ENCODE results near the gene ARHGAP9. TPM values are rescaled to one million over a fixed set of nuclear protein-coding genes. Genes with fewer than 3 reads are reported as not detected.

The ARHGAP9 gene
- total and polyA plus RNA-seq, 2 donors (not counting 1 experiment from before 2014, with no cell fraction given) = under 0.01 to 0.08 TPM

- no peak for DNase-seq (ENCODE audit: low read depth in 2 of 2)
- H3K9me3 ChIP-seq (ENCODE audit: control insufficient read depth, insufficient read depth, low read depth, low read length) = no peaks in the 10 kb centered on the region
- TF ChIP-seq EZH2 (IDR thresholded peaks at IDR 0.05; ENCODE audit: low read length, missing control alignments) = no peak
- no peak for TF ChIP-seq CTCF (conservative IDR thresholded peaks at IDR 0.05 in 1 of 2, IDR thresholded peaks at IDR 0.05 in 1 of 2; ENCODE audit: low read depth in 1 of 2, low read length in 2 of 2)
- H3K27me3 ChIP-seq (ENCODE audit: control insufficient read depth, insufficient read depth, low read length) = peaks cover 63% of the 10 kb centered on the region
- no peak overlapping the region for H2AFZ ChIP-seq (ENCODE audit: low read length)
- H4K20me1 ChIP-seq (ENCODE audit: control insufficient read depth, extremely low read depth, insufficient read depth, low read length) = no peaks in the 10 kb centered on the region
- no peaks in the 10 kb centered on the region for H3K79me2 ChIP-seq (ENCODE audit: control insufficient read depth, insufficient read depth, low read length)
- H3K4me1 ChIP-seq (ENCODE audit: control insufficient read depth, extremely low read depth, insufficient read depth, low read length) = no peaks in the 10 kb centered on the region
- H3K36me3 ChIP-seq (ENCODE audit: control insufficient read depth, insufficient read depth, low read length) = no peaks in the 10 kb centered on the region
- peak overlapping the region in 1 of 4 experiments; percentile 33 for H3K4me3 ChIP-seq (replicated peaks in 1 of 4; ENCODE audit: control extremely low read depth in 1 of 4, insufficient read depth in 1 of 4, low read depth in 3 of 4, low read length in 4 of 4)
- H3K9ac ChIP-seq (ENCODE audit: insufficient read depth, low read length) = no peak overlapping the region
- H3K27ac ChIP-seq (ENCODE audit: insufficient read depth, low read length) = no peak overlapping the region
- H3K4me2 ChIP-seq (ENCODE audit: extremely low read depth, insufficient read depth, low read length) = peak overlapping the region; percentile 79
These were observed 3.3 kb downstream of the ARHGAP9 start for GRCh38 chr12:57476162-57476992.

GRCh38 chr12:57475271-57476161 is 4.2 kb downstream of the ARHGAP9 start:
- H3K27ac ChIP-seq (ENCODE audit: insufficient read depth, low read length) = no peak overlapping the region
- H3K4me1 ChIP-seq (ENCODE audit: control insufficient read depth, extremely low read depth, insufficient read depth, low read length) = no peaks in the 10 kb centered on the region
- H3K27me3 ChIP-seq (ENCODE audit: control insufficient read depth, insufficient read depth, low read length) = peaks cover 59% of the 10 kb centered on the region
- no peaks in the 10 kb centered on the region for H4K20me1 ChIP-seq (ENCODE audit: control insufficient read depth, extremely low read depth, insufficient read depth, low read length)
- peak; percentile 58 for TF ChIP-seq EZH2 (IDR thresholded peaks at IDR 0.05; ENCODE audit: low read length, missing control alignments)
- no peak for TF ChIP-seq CTCF (conservative IDR thresholded peaks at IDR 0.05 in 1 of 2, IDR thresholded peaks at IDR 0.05 in 1 of 2; ENCODE audit: low read depth in 1 of 2, low read length in 2 of 2)
- no peaks in the 10 kb centered on the region for H3K36me3 ChIP-seq (ENCODE audit: control insufficient read depth, insufficient read depth, low read length)
- H3K9ac ChIP-seq (ENCODE audit: insufficient read depth, low read length) = no peak overlapping the region
- H3K4me2 ChIP-seq (ENCODE audit: extremely low read depth, insufficient read depth, low read length) = peak overlapping the region; percentile 79
- H3K4me3 ChIP-seq (replicated peaks in 1 of 4; ENCODE audit: control extremely low read depth in 1 of 4, insufficient read depth in 1 of 4, low read depth in 3 of 4, low read length in 4 of 4) = peak overlapping the region in 1 of 4 experiments; percentile 33
- H3K79me2 ChIP-seq (ENCODE audit: control insufficient read depth, insufficient read depth, low read length) = no peaks in the 10 kb centered on the region
- H2AFZ ChIP-seq (ENCODE audit: low read length) = no peak overlapping the region
- no peaks in the 10 kb centered on the region for H3K9me3 ChIP-seq (ENCODE audit: control insufficient read depth, insufficient read depth, low read depth, low read length)
- DNase-seq (ENCODE audit: low read depth in 2 of 2) = peak in 1 of 2 donors; percentile 26

- Histone ChIP-seq H3K4me3 (replicated peaks in 1 of 4; ENCODE audit: control extremely low read depth in 1 of 4, insufficient read depth in 1 of 4, low read depth in 3 of 4, low read length in 4 of 4) (no peak overlapping the region), H4K20me1 (ENCODE audit: control insufficient read depth, extremely low read depth, insufficient read depth, low read length) (no peaks in the 10 kb centered on the region), H3K9me3 (ENCODE audit: control insufficient read depth, insufficient read depth, low read depth, low read length) (no peaks in the 10 kb centered on the region), H3K4me1 (ENCODE audit: control insufficient read depth, extremely low read depth, insufficient read depth, low read length) (no peaks in the 10 kb centered on the region), H3K4me2 (ENCODE audit: extremely low read depth, insufficient read depth, low read length) (no peak overlapping the region), H3K27ac (ENCODE audit: insufficient read depth, low read length) (no peak overlapping the region), H3K79me2 (ENCODE audit: control insufficient read depth, insufficient read depth, low read length) (no peaks in the 10 kb centered on the region), H3K9ac (ENCODE audit: insufficient read depth, low read length) (no peak overlapping the region), H3K36me3 (ENCODE audit: control insufficient read depth, insufficient read depth, low read length) (no peaks in the 10 kb centered on the region), H2AFZ (ENCODE audit: low read length) (no peak overlapping the region), H3K27me3 (ENCODE audit: control insufficient read depth, insufficient read depth, low read length) (peaks cover 54% of the 10 kb centered on the region)
- DNase-seq (ENCODE audit: low read depth in 2 of 2) = no peak
- TF ChIP-seq EZH2 (IDR thresholded peaks at IDR 0.05; ENCODE audit: low read length, missing control alignments) = peak; percentile 68
- no peak for TF ChIP-seq CTCF (conservative IDR thresholded peaks at IDR 0.05 in 1 of 2, IDR thresholded peaks at IDR 0.05 in 1 of 2; ENCODE audit: low read depth in 1 of 2, low read length in 2 of 2)
These were observed 4.8 kb downstream of the ARHGAP9 start for GRCh38 chr12:57474862-57475261.
